GM18499 (cell line): Measurements from ENCODE around the gene TRHDE.

Experiments used
- ATAC-seq: cut with Tn5 transposase; IDR thresholded peaks from one replicate; pipeline ENCODE4 v1.9.1; 2021; ENCODE audit warnings: moderate number of reproducible peaks; ENCODE audit not compliant: insufficient read depth, unreplicated experiment

Gene TRHDE

GRCh38 chr12:72272091-72272661 lies at the start of gene TRHDE:
Gene TRHDE, plus strand, starts transcription at chr12:72272370. Its CDS starts 274 bp downstream, at chr12:72272644.
- no peak for ATAC-seq

- no peak for ATAC-seq
Measured at GRCh38 chr12:72226510-72226909, 45.7 kb upstream of the TRHDE start.

GRCh38 chr12:72228424-72228823 lies 43.7 kb upstream of the TRHDE start:
- no peak for ATAC-seq

GRCh38 chr12:72230589-72230988 lies 41.6 kb upstream of the TRHDE start:
- ATAC-seq = no peak

- no peak for ATAC-seq
Measured at GRCh38 chr12:72234886-72235285, 37.3 kb upstream of the TRHDE start.

- no peak for ATAC-seq
Measured at GRCh38 chr12:72236071-72236705, 36.0 kb upstream of the TRHDE start.

DNA sequence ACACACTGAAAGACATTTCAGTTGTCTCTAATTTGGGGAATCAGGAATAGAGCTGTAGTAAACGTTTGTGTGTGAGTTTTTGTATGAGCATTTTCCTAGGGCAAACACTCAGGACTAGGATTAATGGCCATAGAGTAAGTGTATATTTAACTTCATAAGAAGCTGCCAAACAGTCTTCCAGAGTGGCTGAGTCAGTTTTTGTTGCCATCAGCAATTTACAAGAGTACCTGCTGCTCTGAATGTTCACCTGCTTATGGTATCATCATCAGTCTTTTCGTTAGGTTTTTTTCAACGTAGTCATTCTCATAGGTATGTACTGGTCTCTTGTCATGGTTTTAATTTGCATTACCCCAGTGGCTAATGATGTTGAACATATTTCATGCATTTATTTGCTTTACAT lies 30.6 kb upstream of the TRHDE start:
- ATAC-seq = no peak

- ATAC-seq = no peak
Measured at GRCh38 chr12:72242946-72243345, 29.2 kb upstream of the TRHDE start.

DNA sequence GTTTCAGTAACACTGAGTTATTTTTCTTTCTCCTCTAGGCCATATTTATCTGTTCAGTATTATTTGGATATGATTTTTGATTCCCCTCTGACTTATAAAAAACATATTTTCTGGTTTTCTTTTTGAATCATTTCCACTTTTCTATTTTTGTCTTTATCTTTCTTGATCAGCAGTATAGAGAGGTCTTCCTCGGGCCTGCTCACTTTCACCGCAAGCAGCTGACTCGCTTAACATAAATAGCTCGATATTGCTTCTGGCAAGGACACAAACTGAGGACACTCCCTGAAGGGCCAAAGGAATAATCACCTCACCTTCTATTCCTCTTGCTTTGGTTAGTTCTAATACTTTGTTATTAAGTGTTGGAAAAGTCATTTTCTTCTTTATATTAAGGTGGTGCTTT lies 25.8 kb upstream of the TRHDE start:
- ATAC-seq = no peak

GRCh38 chr12:72250346-72250745 lies 21.8 kb upstream of the TRHDE start:
- no peak for ATAC-seq

DNA sequence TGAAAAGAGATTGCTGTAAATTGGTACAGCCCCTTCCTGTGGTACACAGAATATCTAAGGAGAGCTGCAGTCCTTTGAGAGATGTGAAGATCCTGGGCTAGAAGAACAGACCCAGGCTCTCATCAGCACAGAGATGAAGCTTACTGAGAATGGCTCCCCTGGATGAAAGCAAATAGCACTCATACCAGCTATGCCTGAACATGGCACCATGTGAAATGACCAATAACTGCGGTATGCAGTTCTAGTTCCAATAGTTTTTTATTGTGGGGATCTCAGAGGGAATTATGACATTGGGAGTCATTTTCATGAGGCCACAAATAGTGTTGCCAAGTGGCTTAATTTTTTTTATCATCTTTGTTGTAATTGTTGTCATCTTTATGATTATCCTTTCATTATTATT lies 15.4 kb upstream of the TRHDE start:
- ATAC-seq = no peak

DNA sequence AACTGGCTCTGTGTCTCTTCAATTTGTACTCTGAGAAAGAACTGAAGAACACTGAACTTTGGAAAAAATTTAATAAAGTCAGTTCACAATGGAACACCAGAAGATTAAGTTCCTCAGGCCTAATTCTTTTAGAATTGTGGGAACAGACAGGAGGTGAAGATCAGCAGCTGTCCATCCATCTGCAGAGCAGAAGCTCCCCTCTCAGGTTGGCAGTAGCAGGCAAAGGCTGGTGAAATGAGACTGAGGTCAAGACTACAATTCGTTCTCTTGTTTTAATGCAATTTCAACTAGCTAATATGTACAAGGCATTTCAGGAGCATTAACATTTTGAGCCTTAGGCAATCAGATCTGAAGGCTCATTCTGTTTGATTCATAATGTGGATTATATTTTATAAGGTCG lies 10.3 kb upstream of the TRHDE start:
- ATAC-seq = no peak

- no peak for ATAC-seq
Measured at GRCh38 chr12:72264548-72265175, 7.5 kb upstream of the TRHDE start.

GRCh38 chr12:72267974-72268373 lies 4.2 kb upstream of the TRHDE start:
- no peak for ATAC-seq

GRCh38 chr12:72268386-72268785 lies 3.8 kb upstream of the TRHDE start:
- ATAC-seq = no peak

DNA sequence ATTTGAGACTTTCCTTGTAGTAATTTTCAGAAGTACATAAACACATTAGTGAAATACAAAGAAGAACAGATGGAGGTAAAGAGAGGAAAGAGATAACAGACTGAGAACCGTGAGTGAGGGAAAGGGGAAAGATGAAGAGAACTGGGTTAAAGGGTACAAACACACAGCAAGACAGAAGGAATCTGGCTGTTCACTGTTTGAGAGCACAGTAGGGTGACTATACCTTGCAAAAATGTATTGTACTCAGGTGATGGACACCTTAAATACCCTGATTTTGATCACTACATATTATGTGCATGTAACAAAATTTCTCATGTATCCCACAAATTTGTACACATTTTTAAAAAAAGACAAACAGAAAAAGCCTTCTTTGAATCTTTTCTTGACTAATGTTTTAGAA lies 2.7 kb upstream of the TRHDE start:
- no peak for ATAC-seq

- ATAC-seq = no peak
Measured at GRCh38 chr12:72270246-72270645, 1.9 kb upstream of the TRHDE start.

DNA sequence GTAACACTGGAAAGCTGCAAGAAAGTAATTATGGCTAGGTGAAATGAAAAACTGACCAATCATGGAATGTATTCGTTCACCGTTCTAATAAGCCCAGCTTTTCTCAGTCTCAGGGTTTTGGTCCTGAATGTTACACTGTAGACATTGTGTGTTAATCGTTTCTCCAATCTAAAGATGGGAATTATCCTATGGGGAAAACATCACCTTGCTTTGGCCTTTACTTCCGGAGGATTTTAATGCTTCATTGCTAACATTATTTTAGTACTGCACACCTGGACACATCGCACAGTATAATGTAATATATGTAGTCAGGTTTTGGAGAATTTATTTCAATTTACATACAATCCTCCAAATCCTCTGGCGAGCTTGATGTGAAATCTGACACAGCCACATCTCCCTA lies 1.2 kb upstream of the TRHDE start:
- no peak for ATAC-seq

GRCh38 chr12:72271451-72272090 lies 599 bp upstream of the TRHDE start:
- no peak for ATAC-seq

DNA sequence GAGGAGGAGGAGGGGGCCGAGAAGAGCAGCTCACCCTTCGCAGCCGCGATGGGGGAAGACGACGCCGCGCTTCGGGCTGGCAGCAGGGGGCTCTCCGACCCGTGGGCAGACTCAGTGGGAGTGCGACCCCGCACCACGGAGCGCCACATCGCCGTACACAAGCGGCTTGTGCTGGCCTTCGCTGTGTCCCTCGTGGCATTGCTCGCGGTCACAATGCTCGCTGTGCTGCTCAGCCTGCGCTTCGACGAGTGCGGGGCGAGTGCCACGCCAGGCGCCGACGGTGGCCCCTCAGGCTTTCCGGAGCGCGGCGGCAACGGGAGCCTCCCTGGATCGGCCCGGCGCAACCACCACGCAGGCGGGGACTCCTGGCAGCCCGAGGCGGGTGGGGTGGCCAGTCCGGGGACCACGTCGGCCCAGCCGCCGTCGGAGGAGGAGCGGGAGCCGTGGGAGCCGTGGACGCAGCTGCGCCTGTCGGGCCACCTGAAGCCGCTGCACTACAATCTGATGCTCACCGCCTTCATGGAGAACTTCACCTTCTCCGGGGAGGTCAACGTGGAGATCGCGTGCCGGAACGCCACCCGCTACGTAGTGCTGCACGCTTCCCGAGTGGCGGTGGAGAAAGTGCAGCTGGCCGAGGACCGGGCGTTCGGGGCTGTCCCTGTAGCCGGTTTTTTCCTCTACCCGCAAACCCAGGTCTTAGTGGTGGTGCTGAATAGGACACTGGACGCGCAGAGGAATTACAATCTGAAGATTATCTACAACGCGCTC lies 745 bp downstream of the TRHDE start:
- ATAC-seq = no peak

DNA sequence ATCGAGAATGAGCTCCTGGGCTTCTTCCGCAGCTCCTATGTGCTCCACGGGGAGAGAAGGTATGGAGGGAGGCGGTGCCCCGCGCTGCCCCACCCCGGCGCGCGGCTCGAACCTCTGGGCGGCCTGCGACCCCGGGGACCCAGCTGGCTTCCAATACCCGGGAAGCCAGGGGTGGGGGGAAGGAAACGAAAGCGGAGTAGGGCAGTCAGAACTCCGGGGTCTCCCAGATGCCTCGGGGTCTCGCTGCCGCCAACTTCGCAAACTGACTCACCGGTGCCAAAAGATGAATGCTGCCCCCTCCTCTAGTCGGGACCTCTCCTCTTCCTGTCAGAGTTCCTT lies 1.3 kb downstream of the TRHDE start:
- no peak for ATAC-seq
